Mononuclear cell (primary cell): Measurements from ENCODE around the gene RNF220. TPM values are rescaled to one million over a fixed set of nuclear protein-coding genes. Genes with fewer than 3 reads are reported as not detected.
"Not testable (repeated sequence)": the region's sequence is repeated elsewhere in the genome, so short reads cannot be mapped to it uniquely, and the experiment has no call there.

Experiments used
- H3K27me3 ChIP-seq: 2 replicates; pipeline ENCODE4 v1.6.0; 2011; ENCODE audit warnings: low read length, control low read depth; ENCODE audit not compliant: insufficient read depth
- H3K4me1 ChIP-seq: 2 replicates; pipeline ENCODE4 v1.5.1; 2011; ENCODE audit warnings: mild to moderate bottlenecking, low read length, control low read depth; ENCODE audit not compliant: insufficient read depth
- H3K4me3 ChIP-seq: 2 replicates; pipeline ENCODE4 v1.5.1; 2011; ENCODE audit warnings: mild to moderate bottlenecking, low read length, moderate library complexity
- H3K9me3 ChIP-seq: 2 replicates; pipeline ENCODE4 v1.5.1; 2011; ENCODE audit warnings: low read depth, mild to moderate bottlenecking, control low read depth, low read length
- total RNA-seq: library from RNA; depleted of rRNA; stranded (reverse); fragments of >200 nt; gene quantifications from one replicate; pipeline ENCODE4 v1.2.3, GENCODE V29; 2012

RNF220 gene
- total RNA-seq, 1 donor, result 61.4 TPM

DNA sequence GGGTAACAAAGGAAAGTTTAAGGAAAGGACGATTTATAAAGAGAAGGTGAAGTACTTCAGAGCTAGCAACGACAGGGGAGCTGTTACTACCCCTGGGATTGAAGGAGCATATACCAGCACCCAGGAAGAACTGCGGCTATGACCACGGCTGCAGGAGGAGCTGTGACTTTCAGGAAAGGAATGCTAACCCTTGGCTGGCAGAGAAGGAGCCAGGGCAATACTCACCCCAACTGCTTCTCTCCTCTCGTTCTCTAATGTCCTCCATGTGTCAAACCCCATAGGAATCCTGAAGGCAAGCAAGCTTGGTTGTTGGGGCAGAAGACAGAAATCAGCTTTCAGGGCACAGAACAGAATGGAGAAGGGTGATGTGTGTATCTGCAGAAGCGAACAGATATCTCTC lies 148.7 kb downstream of the RNF220 start:
- Histone ChIP-seq H3K9me3 (no peaks in the 10 kb centered on the region), H3K27me3 (no peaks in the 10 kb centered on the region), H3K4me3 (no peak overlapping the region), H3K4me1 (peaks cover 14% of the 10 kb centered on the region)

DNA sequence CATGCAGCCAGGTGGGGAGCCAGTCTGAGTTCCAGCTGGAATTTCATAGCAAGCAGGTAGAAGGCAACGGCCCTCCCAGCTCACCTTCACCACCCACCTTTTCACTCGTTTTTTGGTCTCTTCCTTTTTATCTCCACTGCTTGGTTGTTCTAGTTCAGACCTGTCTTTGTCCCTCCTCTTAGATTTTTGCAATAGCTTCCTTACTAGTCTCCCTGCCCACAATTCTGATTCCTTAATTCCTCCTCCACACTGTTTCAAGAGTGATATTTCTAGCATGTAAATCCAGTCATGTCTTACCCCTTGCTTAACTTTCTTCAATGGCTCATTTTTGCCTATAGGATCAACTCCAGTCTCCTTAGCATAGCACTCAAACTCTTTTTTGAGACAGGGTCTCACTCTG lies 149.7 kb downstream of the RNF220 start:
- Histone ChIP-seq H3K27me3 (no peaks in the 10 kb centered on the region), H3K4me1 (peaks cover 8% of the 10 kb centered on the region)

DNA sequence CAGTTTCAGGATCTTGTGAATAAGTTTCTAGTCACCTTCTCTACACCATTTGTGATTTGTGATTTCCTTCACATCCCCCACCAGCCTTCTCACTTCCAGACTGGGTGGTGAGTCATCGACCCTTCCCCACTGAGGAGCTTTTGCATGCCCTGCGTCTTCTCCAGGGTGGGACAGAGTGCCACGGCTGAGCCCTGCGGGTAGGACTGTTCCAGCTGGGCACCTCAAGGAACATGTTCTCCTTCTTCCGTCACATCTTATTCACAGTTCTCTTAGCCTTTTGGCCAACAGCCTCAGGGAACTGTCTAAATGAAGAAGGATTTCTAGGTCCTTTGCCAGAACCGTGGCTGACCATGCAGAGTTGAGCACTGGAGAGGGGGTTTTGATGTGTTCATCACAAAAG lies 152.7 kb downstream of the RNF220 start:
- Histone ChIP-seq H3K4me1 (peaks cover 6% of the 10 kb centered on the region), H3K27me3 (no peaks in the 10 kb centered on the region), H3K9me3 (no peaks in the 10 kb centered on the region), H3K4me3 (no peak overlapping the region)

More for the DNA sequence above, 149.7 kb downstream of the RNF220 start:
- H3K4me3 ChIP-seq, result no peak overlapping the region
- no peaks in the 10 kb centered on the region for H3K9me3 ChIP-seq

GRCh38 chr1:44558883-44559282 lies 153.8 kb downstream of the RNF220 start:
- peaks cover 6% of the 10 kb centered on the region for H3K4me1 ChIP-seq
- no peaks in the 10 kb centered on the region for H3K27me3 ChIP-seq
- no peaks in the 10 kb centered on the region for H3K9me3 ChIP-seq
- H3K4me3 ChIP-seq, result no peak overlapping the region

DNA sequence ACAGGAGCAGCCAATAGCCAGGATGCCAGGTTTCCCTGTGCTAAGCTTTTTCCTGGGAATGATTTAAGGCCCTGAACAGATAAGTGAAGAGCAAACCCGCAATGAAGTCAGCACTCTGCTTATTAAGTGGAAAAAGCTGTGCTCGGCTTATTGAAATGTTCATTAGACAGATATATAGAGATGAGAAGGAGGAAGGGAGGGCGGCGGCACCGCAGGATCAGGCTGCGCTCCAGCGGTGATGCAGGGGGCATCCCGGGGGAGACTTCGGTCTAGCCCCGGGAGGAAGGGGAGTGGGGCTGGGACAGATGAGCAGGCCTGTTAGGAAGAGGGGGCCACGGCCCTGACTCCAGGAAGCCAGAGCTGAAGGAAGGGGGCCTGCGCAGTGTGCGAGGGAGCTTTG lies 154.3 kb downstream of the RNF220 start:
- Histone ChIP-seq H3K9me3 (no peaks in the 10 kb centered on the region), H3K27me3 (no peaks in the 10 kb centered on the region), H3K4me3 (no peak overlapping the region), H3K4me1 (peaks cover 6% of the 10 kb centered on the region)

DNA sequence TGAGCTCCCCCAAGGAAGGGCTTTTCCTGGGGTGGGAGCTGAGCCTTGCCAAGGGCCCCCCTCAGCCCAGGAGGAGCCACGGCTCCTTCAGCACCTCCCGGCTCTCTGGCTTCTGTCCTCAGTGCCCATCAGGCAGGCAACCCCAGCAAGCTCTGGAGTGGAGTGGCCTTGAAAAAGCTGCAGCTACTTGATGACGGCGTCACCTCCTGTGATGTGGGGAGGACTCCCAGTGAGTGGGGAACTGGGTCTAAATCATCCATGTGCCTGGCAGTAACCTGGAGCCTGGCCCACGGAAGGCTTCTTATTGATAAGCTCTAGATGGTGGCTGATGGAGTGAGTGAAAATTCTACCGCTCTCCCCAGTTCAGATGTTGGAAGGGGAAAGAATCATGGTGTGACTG lies 154.9 kb downstream of the RNF220 start:
- Histone ChIP-seq H3K9me3 (no peaks in the 10 kb centered on the region), H3K27me3 (no peaks in the 10 kb centered on the region), H3K4me3 (no peak overlapping the region), H3K4me1 (peaks cover 6% of the 10 kb centered on the region)

- H3K27me3 ChIP-seq, H3K4me1 ChIP-seq, H3K9me3 ChIP-seq, H3K4me3 ChIP-seq: not testable (repeated sequence)
These were observed 155.6 kb downstream of the RNF220 start for GRCh38 chr1:44560696-44561095.

DNA sequence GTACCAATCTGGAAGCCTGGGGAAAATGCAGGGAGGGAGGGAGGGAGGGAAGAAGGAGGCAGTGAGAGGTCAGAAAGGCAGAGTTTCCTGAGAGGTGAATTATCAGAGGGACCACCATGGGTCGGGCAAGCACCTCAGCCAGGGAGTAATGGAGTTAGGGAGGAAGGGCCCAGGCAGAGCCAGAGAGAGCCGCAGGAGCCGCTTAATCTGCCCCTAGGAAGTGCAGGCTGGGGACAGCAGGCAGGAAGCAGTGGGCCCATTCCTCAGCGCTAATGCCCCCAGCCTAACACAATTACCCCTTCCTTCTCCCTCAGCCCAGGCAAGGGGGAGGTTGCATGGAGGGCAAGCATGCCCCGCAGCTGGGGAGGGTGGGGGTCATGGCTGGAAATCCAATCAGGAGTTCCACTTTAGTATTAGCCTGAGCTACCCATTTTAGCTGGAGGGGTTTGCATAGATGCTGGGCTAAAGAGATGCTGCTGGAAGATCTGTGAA lies 160.2 kb downstream of the RNF220 start:
- Histone ChIP-seq H3K4me3 (no peak overlapping the region), H3K4me1 (peaks cover 6% of the 10 kb centered on the region), H3K27me3 (no peaks in the 10 kb centered on the region), H3K9me3 (no peaks in the 10 kb centered on the region)

DNA sequence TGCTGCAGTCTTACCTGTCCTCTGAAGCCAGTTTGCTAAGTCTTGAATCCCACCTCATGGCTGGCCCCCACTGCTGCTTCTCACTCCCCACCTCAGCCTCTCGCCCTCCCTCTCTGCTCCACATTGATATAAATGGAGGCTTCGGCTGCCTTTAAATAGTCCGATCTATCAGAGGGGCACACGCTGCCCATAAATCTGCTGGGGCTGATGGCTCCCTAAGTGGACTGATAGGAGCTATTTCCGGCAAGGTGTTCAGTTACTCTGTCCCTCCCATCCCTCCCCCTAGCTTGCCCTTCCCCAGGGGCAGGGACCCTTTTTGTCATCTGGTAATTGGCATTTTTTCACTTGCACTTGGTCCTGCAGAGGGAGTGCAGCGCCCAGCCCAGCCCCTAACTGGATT lies 160.8 kb downstream of the RNF220 start:
- Histone ChIP-seq H3K4me3 (no peak overlapping the region), H3K27me3 (no peaks in the 10 kb centered on the region), H3K9me3 (no peaks in the 10 kb centered on the region), H3K4me1 (peaks cover under 1% of the 10 kb centered on the region)

GRCh38 chr1:44566281-44567046 lies 161.4 kb downstream of the RNF220 start:
- Histone ChIP-seq H3K27me3 (no peaks in the 10 kb centered on the region), H3K4me3 (no peak overlapping the region), H3K4me1 (no peaks in the 10 kb centered on the region), H3K9me3 (no peaks in the 10 kb centered on the region)

DNA sequence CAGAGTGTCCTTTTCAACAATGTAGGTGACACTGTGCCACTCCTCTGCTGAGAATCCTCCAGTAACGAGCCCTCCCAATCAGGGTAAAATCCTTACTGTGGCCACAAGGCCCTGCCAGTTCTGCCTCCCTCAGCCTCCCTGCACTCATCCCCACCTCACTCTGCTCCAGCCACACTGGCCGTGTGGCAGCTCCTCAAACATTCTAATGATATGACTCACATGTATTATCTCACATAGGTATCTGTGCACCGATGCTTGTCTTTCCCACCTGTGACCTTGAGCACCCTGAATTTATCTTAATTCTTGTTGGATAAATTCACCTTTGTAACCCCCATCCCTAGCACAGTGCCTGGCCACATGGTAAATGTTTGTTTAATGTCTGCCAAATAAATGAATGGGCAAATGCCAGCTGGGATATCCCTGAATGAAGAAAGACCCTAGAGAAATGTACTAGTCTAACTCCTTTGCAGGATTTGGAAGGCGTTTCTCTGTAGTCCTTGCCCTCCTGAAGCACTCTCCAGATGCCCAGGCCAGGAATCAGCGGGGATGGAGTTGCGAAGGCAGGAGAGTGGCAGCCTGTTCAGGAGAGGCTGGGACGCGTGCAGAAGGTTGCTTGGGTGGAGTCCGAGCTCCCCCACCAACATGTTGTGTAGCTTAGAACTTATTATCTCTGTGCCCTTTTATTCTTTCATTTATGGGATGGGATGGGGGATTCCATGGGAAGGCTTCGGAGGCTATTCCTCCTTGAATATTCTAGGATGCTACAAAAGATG lies 163.3 kb downstream of the RNF220 start:
- Histone ChIP-seq H3K4me3 (no peak overlapping the region), H3K27me3 (no peaks in the 10 kb centered on the region), H3K9me3 (no peaks in the 10 kb centered on the region), H3K4me1 (no peaks in the 10 kb centered on the region)

DNA sequence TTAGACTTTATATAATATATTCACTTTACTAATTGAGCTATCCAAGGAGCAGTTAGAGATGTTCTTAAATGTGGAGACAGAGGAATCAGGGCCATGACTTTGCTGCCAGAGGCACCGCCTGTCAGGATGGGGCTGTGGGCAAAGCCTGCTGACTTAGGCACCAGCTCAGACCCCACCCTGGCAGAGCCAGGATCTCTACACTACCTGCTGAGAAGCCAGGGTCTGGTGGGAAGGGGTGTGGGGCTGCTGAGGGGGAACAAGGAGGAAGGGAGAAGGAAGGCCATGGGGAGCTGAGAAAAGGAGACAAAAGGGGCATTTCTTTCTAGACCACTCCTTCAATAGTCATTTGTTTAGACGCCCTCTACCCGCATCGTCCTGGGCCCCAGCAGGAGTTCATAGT lies 164.4 kb downstream of the RNF220 start:
- Histone ChIP-seq H3K4me1 (no peaks in the 10 kb centered on the region), H3K9me3 (no peaks in the 10 kb centered on the region), H3K4me3 (no peak overlapping the region), H3K27me3 (no peaks in the 10 kb centered on the region)

DNA sequence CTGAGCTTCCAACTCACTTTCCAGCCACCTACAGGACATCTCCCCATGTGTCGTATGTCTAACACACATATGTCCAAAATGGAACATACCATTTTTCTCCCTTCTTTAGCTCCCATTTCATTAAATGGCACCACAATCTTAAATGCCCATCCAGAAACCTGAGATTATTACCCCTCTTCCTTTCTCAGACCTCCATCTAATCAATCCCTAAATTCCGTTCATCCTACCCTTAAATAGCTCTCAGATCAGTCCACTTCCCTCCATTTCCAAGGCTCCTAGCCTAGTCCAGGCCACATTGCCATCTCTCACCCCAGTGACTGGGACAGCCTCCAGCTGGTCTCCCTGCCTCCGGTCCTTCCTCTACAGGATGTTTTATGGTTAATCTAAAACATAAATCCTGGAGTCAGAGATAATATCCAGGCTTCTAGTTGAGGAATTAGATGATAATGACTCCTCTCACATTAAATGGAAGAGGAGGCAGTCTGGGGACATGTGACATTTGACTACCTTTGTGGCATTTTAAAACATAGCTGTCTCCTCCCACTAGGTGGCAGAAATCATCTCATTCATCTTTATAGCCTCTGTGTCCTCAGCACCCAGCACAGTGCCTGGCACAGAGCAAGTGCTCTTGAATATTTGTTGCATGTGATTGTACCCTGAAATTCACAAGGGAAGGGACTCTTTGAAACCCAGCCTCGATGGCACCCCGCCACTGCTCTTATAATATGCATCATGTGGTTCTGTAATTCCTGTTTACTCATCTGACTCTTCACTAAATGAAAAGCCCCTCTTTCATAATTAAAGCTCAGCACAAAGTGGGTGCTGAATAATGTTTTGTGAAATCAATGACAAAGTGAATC lies 166.9 kb downstream of the RNF220 start:
- no peaks in the 10 kb centered on the region for H3K9me3 ChIP-seq
- no peaks in the 10 kb centered on the region for H3K27me3 ChIP-seq
- no peak overlapping the region for H3K4me3 ChIP-seq
- no peaks in the 10 kb centered on the region for H3K4me1 ChIP-seq

- Histone ChIP-seq H3K4me1 (no peaks in the 10 kb centered on the region), H3K4me3 (no peak overlapping the region), H3K27me3 (no peaks in the 10 kb centered on the region), H3K9me3 (no peaks in the 10 kb centered on the region)
These were observed 167.5 kb downstream of the RNF220 start for GRCh38 chr1:44572572-44572879.

- Histone ChIP-seq H3K9me3 (no peaks in the 10 kb centered on the region), H3K27me3 (no peaks in the 10 kb centered on the region), H3K4me1 (no peaks in the 10 kb centered on the region), H3K4me3 (no peak overlapping the region)
These were observed 170.3 kb downstream of the RNF220 start for GRCh38 chr1:44575396-44575795.
